Measurements from ENCODE around the gene TTYH3. TPM values are rescaled to one million over a fixed set of nuclear protein-coding genes. Genes with fewer than 3 reads are reported as not detected.
A peak's percentile ranks its signal among the peaks of the same experiment; 100 is the strongest.

The TTYH3 gene
- total and polyA plus RNA-seq, 10 donors, result 11.9 to 158 (median 72.8) TPM

DNA sequence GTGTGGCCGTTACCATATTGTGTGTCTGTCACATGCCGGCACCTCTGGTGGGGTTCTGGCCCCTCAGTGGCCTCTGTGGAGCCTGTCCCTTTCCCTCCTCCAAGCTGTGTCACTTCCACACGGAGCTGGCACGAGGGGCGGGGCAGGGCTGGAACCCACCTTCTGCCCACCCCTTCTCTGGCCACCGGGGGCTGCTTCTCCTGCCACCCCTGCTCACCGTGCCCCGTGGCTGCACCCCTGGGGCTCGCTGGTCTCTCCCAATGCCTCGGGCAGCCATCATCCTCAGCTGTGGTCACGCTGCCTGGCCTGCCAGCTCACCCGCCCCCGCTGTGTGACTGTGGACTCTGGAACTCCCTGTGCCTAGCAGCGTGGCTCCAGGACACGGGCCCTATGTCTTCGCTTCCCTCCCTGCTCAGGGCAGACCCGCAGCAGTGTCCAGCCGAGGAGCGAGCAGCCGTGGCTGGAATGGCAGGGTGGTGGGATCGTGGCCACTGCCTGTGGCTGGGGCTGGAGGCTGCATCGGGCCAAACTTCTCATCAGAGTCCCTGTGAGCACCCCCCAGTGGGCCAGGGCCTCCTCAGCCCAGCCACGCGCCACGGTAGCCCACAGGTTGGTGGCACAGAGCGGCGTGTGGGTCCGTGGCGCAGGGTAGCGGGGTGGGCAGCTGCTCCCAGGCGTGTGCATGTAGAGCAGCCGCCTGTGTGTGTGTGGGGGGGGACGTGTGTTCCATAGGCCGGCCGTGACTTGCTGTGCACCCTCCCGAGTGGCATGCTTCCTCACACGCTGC is 8.1 kb downstream of the TTYH3 start:
- TF ChIP-seq POLR2A (IDR thresholded peaks at IDR 0.05) (no peak), POLR2AphosphoS5 (IDR thresholded peaks at IDR 0.05) (peak in 1 of 3 donors; percentile 31)
- Histone ChIP-seq H3K4me3 (no peak overlapping the region), H3K4me1 (peaks cover 73 to 100% (median 100%) of the 10 kb centered on the region in 6 donors), H3K27me3 (replicated peaks in 1 of 7) (no peaks in the 10 kb centered on the region), H3K27ac (peak overlapping the region in 5 of 8 donors; percentile 20 to 94 (median 92)), H3K36me3 (peaks cover 0 to 24% (median 0%) of the 10 kb centered on the region in 6 donors), H3K9me3 (no peaks in the 10 kb centered on the region)
- 86 to 90% (median 88%) methylated on average over 17 to 37 of the region's 37 CpGs for WGBS, 5 donors
- peak; percentile 79 for DNase-seq
- intact Hi-C loops (cut with DNase I; ENCODE audit: low total_unique reads), result no loop called here

DNA sequence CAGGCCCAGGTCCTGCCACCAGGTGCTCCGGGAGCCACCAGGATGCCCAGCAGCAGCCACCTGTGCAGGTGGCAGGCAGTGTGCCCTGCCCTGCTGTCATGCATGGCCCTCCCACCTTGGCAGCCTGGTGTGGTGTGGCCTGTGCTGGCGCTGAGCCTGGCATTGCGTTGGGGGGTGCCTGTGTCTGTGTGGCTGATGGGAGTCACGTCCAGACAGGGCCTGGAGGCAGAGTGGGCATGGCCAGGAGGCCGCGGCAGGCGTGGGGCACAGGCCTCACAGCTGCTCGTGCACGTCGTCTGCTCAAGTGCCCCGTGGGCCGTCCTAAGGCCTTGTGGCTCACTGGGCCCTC is 8.7 kb downstream of the TTYH3 start:
- no peak for DNase-seq
- Histone ChIP-seq H3K4me3 (peak overlapping the region in 1 of 8 donors; percentile 51), H3K27me3 (replicated peaks in 1 of 7) (no peaks in the 10 kb centered on the region), H3K27ac (peak overlapping the region in 6 of 8 donors; percentile 68 to 94 (median 92)), H3K4me1 (peaks cover 73 to 100% (median 100%) of the 10 kb centered on the region in 6 donors), H3K9me3 (no peaks in the 10 kb centered on the region), H3K36me3 (peaks cover 0 to 19% (median 0%) of the 10 kb centered on the region in 6 donors)
- intact Hi-C loops (cut with DNase I; ENCODE audit: low total_unique reads), result no loop called here
- WGBS, 5 donors, result 69 to 100% (median 73%) methylated on average over 1 to 12 of the region's 12 CpGs; no CpG with 5 or more reads in 1 of the 5 donors
- TF ChIP-seq, protein P1, sequence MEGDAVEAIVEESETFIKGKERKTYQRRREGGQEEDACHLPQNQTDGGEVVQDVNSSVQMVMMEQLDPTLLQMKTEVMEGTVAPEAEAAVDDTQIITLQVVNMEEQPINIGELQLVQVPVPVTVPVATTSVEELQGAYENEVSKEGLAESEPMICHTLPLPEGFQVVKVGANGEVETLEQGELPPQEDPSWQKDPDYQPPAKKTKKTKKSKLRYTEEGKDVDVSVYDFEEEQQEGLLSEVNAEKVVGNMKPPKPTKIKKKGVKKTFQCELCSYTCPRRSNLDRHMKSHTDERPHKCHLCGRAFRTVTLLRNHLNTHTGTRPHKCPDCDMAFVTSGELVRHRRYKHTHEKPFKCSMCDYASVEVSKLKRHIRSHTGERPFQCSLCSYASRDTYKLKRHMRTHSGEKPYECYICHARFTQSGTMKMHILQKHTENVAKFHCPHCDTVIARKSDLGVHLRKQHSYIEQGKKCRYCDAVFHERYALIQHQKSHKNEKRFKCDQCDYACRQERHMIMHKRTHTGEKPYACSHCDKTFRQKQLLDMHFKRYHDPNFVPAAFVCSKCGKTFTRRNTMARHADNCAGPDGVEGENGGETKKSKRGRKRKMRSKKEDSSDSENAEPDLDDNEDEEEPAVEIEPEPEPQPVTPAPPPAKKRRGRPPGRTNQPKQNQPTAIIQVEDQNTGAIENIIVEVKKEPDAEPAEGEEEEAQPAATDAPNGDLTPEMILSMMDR (IDR thresholded peaks at IDR 0.05 in 8 of 11, conservative IDR thresholded peaks at IDR 0.05 in 3 of 11), result no peak
- peak in 1 of 3 donors; percentile 33 for TF ChIP-seq POLR2AphosphoS5 (IDR thresholded peaks at IDR 0.05)

DNA sequence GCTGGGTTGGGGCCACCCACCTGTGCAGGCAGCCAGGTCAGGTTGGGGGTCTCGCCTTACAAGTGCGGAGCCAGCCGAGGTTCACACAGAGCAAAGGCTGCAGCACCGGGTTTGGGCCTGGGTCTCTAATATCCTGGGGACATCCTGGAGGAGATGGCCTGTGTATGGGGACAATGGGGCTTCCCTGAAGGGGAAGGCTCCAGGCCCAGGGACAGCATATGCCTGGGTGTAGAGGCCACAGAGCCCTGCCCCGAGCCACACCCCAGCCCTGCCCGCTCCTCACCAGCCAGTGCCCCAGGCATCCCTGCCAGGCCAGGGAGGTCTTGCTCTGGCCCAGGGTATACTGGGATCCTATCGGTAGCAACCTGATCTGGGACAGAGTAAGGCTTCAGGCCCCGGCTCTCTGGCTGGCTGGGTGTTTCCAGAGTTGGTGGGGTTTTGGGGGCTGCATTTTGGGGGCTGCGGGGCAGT is 9.1 kb downstream of the TTYH3 start:
- H3K4me3 ChIP-seq, result peak overlapping the region in 2 of 8 donors; percentile 2 to 51
- TF ChIP-seq, protein P1 (IDR thresholded peaks at IDR 0.05 in 8 of 11, conservative IDR thresholded peaks at IDR 0.05 in 3 of 11), result no peak
- TF ChIP-seq POLR2AphosphoS5 (IDR thresholded peaks at IDR 0.05), result no peak
- TF ChIP-seq POLR2A (IDR thresholded peaks at IDR 0.05), result no peak
- intact Hi-C loops (cut with DNase I; ENCODE audit: low total_unique reads), result no loop called here
- H3K36me3 ChIP-seq, result peaks cover 0 to 19% (median 0%) of the 10 kb centered on the region in 6 donors
- H3K27me3 ChIP-seq (replicated peaks in 1 of 7), result no peaks in the 10 kb centered on the region
- no peak for DNase-seq
- H3K4me1 ChIP-seq, result peaks cover 76 to 100% (median 100%) of the 10 kb centered on the region in 6 donors
- peak overlapping the region in 7 of 8 donors; percentile 68 to 94 (median 91) for H3K27ac ChIP-seq
- no peaks in the 10 kb centered on the region for H3K9me3 ChIP-seq
- 68 to 83% (median 78%) methylated on average over 3 to 9 of the region's 9 CpGs for WGBS, 5 donors

DNA sequence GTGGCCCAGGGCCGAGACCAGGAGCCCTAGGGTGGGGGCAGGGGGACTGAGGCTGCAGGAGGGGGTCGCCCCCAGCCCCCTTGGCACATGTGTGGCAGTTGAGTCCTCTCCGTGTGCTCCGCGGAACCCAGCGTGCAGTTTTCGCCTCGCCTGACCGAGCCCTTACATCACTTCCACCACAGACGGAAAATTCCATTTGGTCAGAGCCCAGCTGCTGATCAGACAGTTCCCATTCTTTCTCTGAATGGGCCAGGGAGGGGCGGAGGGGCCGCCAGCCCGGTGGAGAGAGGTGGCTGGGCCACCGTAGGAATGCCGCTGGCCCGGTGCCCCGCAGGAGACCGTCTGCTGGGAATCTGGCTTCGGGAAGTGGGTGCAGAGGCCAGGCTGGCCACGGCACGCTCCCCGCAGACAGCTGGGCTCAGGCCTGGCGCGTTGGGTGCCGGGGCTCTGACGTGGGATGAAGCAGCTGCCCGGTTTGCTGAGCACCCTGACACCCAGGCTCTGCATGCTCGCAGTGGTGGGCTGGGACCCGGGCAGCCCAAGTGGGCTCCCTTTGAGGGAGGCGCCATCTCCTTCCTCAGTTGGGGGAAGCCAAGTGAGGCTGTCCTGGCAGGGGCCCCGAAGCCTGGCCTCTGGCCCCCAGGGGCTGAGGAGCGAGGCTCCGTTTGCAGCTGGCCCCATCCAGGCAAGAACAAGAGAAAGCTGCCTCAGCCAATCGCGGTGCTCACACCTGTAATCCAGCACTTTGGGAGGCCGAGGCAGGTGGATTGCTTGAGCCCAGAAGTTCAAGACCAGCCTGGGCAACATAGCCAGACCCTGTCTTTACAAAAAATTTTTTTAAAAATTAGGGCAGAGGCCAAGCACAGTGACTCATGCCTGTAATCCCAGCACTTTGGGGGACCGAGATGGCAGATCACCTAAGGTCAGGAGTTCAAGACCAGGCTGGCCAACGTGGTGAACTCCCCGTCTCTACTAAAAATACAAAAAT is 9.9 kb downstream of the TTYH3 start:
- no peaks in the 10 kb centered on the region for H3K9me3 ChIP-seq
- H3K27me3 ChIP-seq (replicated peaks in 1 of 7), result no peaks in the 10 kb centered on the region
- intact Hi-C loops (cut with DNase I; ENCODE audit: low total_unique reads), result no loop called here
- 32 to 51% (median 40%) methylated on average over 5 to 39 of the region's 39 CpGs for WGBS, 5 donors
- peaks cover 0 to 25% (median under 1%) of the 10 kb centered on the region in 6 donors for H3K36me3 ChIP-seq
- TF ChIP-seq POLR2AphosphoS5 (IDR thresholded peaks at IDR 0.05) (peak; percentile 90 to 94 (median 92)), POLR2A (IDR thresholded peaks at IDR 0.05) (peak in 1 of 3 donors; percentile 36)
- TF ChIP-seq, protein P1 (IDR thresholded peaks at IDR 0.05 in 8 of 11, conservative IDR thresholded peaks at IDR 0.05 in 3 of 11), result peak in 1 of 11 experiments; percentile 5
- DNase-seq, result peak; percentile 90
- H3K4me1 ChIP-seq, result peaks cover 67 to 100% (median 96%) of the 10 kb centered on the region in 6 donors
- peak overlapping the region; percentile 66 to 94 (median 83) for H3K27ac ChIP-seq
- H3K4me3 ChIP-seq, result peak overlapping the region in 2 of 8 donors; percentile 2 to 51

Data from spleen (tissue), 11 donors.